Duodenal mucosa (tissue), 2 donors: ENCODE results near the gene LILRA5.

Experiments
- H3K27ac ChIP-seq: one replicate; pipeline ENCODE4 v1.7.0; 2013; ENCODE audit warnings: low read depth, low read length
- H3K27me3 ChIP-seq, 2 donors: one replicate each; pipeline ENCODE4 v1.7.0; 2013; ENCODE audit warnings: low read length in 2 of 2, control low read depth in 1 of 2; ENCODE audit not compliant: insufficient read depth in 2 of 2, control insufficient read depth in 1 of 2
- H3K36me3 ChIP-seq, 2 donors: one replicate each; pipeline ENCODE4 v1.7.0; 2013; ENCODE audit warnings: low read length in 2 of 2, control low read depth in 1 of 2; ENCODE audit not compliant: insufficient read depth in 2 of 2, control insufficient read depth in 1 of 2
- H3K4me1 ChIP-seq, 2 donors: one replicate each; pipeline ENCODE4 v1.7.0; 2013; ENCODE audit warnings: low read length in 2 of 2, control low read depth in 1 of 2; ENCODE audit not compliant: insufficient read depth in 2 of 2, control insufficient read depth in 1 of 2
- H3K4me3 ChIP-seq, 2 donors: one replicate each; pipeline ENCODE4 v1.7.0; 2013; ENCODE audit warnings: low read length in 2 of 2, low read depth in 1 of 2
- H3K9ac ChIP-seq, 2 donors: one replicate each; pipeline ENCODE4 v1.7.0; 2013; ENCODE audit warnings: low read length in 2 of 2, low read depth in 1 of 2
- H3K9me3 ChIP-seq, 2 donors: one replicate each; pipeline ENCODE4 v1.7.0; 2013; ENCODE audit warnings: low read length in 2 of 2, control low read depth in 1 of 2; ENCODE audit not compliant: control insufficient read depth in 1 of 2

Gene LILRA5

DNA sequence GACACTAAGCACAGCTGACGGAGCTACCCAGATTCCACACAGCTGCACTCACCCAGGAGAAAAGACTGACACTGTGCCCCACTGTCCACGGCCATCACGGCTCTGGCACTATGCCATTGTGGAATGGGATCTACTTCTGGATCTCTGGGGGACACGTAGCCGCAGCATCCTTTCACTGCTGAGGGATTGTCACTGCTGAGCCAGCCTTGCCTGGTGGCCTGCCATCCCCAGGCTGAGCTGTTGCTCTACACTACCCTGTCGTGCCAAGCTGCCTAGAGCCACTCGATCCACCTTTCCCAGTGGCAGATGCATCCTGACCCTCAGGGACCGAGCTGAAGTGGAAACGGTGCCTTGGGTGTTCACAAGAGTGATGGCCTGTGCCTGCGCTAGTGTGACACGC, 50.9 kb downstream of the LILRA5 start:
- Histone ChIP-seq H3K9ac (no peak overlapping the region), H3K36me3 (no peaks in the 10 kb centered on the region), H3K9me3 (no peaks in the 10 kb centered on the region), H3K4me1 (no peaks in the 10 kb centered on the region), H3K27me3 (peaks cover 0 to 2% of the 10 kb centered on the region in 2 donors), H3K27ac (no peak overlapping the region), H3K4me3 (no peak overlapping the region)

DNA sequence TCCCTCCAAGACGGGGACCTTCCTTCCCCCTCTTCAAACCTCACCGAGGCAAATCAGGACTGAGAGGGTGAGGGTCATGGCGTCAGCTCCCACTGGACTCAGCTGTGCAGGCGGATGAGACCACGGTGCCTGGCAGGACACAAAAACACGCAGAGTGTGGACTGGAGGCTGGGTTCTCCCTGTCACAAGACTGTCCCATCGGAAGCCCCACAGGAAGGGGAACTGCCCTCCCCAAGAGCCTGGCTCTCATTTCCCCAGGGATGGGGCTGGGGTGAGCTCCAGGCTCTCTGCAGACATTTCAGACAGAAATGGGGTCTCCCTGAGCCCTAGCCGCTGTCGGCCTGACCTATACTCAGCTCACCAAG, 55.9 kb downstream of the LILRA5 start, which contains the start of gene LILRB5:
Gene LILRB5 (minus strand): TSS at position 158 of the 365 bp plus-strand sequence. CDS start 80 bp downstream, at position 78.
- Histone ChIP-seq H3K9me3 (no peaks in the 10 kb centered on the region), H3K36me3 (no peaks in the 10 kb centered on the region), H3K27ac (no peak within 1 kb of the TSS), H3K27me3 (peaks cover 0 to 5% of the 10 kb centered on the region in 2 donors), H3K4me3 (no peak within 1 kb of the TSS), H3K9ac (no peak within 1 kb of the TSS), H3K4me1 (no peaks in the 10 kb centered on the region)
